MM.1S (cell line): ENCODE data around the gene PTCSC3.

Experiments used
- CTCF ChIP-seq: fragments of 300-600 bp; sonication (generic); IDR thresholded peaks from 2 replicates; pipeline ENCODE4 v1.5.1; 2016; ENCODE audit warnings: antibody characterized with exemption, low read length, mixed read lengths
- EZH2 ChIP-seq: fragments of 300-600 bp; sonication (generic); optimal IDR thresholded peaks from 2 replicates; pipeline ENCODE3; 2017; ENCODE audit warnings: low read depth, mild to moderate bottlenecking, antibody characterized with exemption, low read length, mixed read lengths

- TF ChIP-seq CTCF (no peak), EZH2 (no peak)
Measured at GRCh38 chr14:36223558-36223957, 47.0 kb upstream of the PTCSC3 start.
